Brain microvascular endothelial cell (primary cell): Measurements from ENCODE around the gene ARCN1.
A peak's percentile ranks its signal among the peaks of the same experiment; 100 is the strongest.

Source experiments
- DNase-seq: peaks from one replicate; pipeline ENCODE4 v3.0.0-alpha.2; 2020
- H3K27ac ChIP-seq: fragments of 250-450 bp; sonication (Bioruptor Pico); 2 replicates; pipeline ENCODE4 v1.5.1; 2020; ENCODE audit warnings: mild to moderate bottlenecking, moderate library complexity
- H3K27me3 ChIP-seq: fragments of 250-450 bp; sonication (Bioruptor Pico); replicated peaks from 2 replicates; pipeline ENCODE4 v1.5.1; 2020; ENCODE audit warnings: mild to moderate bottlenecking
- H3K36me3 ChIP-seq: fragments of 250-450 bp; sonication (Bioruptor Pico); replicated peaks from 2 replicates; pipeline ENCODE4 v1.5.1; 2020; ENCODE audit warnings: mild to moderate bottlenecking
- H3K4me3 ChIP-seq: 2 replicates; pipeline ENCODE4 v1.5.1; 2011; ENCODE audit warnings: low read depth, mild to moderate bottlenecking, control low read depth, low read length, moderate library complexity
- in situ Hi-C: cut with HindIII; loops from 2 replicates; pipeline ENCODE4 v1.10.0; 2017; ENCODE audit warnings: low sequenced_read_pairs, low pct_ligation_motif_present
- TF ChIP-seq, protein P1 (sequence below): IDR thresholded peaks from 2 replicates; pipeline ENCODE4 v1.5.1; 2011; ENCODE audit warnings: low read depth, mild to moderate bottlenecking, moderate library complexity, low read length, control low read depth, inconsistent platforms; ENCODE audit errors: missing control alignments

ARCN1 gene

GRCh38 chr11:118572061-118572980 is at the start of gene ARCN1:
TSS of gene ARCN1 (plus strand) at chr11:118572409. CDS start at chr11:118572548, 139 bp downstream.
- in situ Hi-C loops = no loop called here
- Histone ChIP-seq H3K27ac (peak within 1 kb of the TSS; percentile 98), H3K27me3 (no peaks in the 10 kb centered on the region), H3K36me3 (peaks cover 9% of the 10 kb centered on the region), H3K4me3 (peak within 1 kb of the TSS; percentile 97)
- DNase-seq = peak; percentile 44
- TF ChIP-seq, protein P1, sequence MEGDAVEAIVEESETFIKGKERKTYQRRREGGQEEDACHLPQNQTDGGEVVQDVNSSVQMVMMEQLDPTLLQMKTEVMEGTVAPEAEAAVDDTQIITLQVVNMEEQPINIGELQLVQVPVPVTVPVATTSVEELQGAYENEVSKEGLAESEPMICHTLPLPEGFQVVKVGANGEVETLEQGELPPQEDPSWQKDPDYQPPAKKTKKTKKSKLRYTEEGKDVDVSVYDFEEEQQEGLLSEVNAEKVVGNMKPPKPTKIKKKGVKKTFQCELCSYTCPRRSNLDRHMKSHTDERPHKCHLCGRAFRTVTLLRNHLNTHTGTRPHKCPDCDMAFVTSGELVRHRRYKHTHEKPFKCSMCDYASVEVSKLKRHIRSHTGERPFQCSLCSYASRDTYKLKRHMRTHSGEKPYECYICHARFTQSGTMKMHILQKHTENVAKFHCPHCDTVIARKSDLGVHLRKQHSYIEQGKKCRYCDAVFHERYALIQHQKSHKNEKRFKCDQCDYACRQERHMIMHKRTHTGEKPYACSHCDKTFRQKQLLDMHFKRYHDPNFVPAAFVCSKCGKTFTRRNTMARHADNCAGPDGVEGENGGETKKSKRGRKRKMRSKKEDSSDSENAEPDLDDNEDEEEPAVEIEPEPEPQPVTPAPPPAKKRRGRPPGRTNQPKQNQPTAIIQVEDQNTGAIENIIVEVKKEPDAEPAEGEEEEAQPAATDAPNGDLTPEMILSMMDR = peak; percentile 3

- in situ Hi-C loops = no loop called here
- TF ChIP-seq, protein P1 = peak; percentile 73
- DNase-seq = peak; percentile 14
- no peaks in the 10 kb centered on the region for H3K27me3 ChIP-seq
- H3K4me3 ChIP-seq = no peak overlapping the region
- no peak overlapping the region for H3K27ac ChIP-seq
- H3K36me3 ChIP-seq = peaks cover 52% of the 10 kb centered on the region
These were observed 49.6 kb upstream of the ARCN1 start for GRCh38 chr11:118522571-118523072.

DNA sequence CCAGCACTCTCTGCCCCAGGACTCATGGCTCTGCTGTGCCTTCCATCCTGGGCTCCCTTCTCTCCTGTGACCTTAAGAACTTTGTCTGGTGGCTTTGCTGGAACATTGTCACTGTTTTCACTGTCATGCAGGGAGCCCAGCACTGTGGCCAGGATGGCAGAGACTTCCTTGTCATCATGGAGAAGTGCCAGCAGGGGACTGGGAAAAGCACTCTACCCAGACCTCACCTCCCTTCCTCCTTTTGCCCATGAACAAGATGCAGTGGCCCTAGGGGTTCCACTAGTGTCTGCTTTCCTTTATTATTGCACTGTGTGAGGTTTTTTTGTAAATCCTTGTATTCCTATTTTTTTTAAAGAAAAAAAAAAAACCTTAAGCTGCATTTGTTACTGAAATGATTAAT is 47.9 kb upstream of the ARCN1 start:
- H3K4me3 ChIP-seq = no peak overlapping the region
- TF ChIP-seq, protein P1 = no peak
- no peaks in the 10 kb centered on the region for H3K27me3 ChIP-seq
- peaks cover 46% of the 10 kb centered on the region for H3K36me3 ChIP-seq
- DNase-seq = no peak
- H3K27ac ChIP-seq = no peak overlapping the region
- in situ Hi-C loops = no loop called here

DNA sequence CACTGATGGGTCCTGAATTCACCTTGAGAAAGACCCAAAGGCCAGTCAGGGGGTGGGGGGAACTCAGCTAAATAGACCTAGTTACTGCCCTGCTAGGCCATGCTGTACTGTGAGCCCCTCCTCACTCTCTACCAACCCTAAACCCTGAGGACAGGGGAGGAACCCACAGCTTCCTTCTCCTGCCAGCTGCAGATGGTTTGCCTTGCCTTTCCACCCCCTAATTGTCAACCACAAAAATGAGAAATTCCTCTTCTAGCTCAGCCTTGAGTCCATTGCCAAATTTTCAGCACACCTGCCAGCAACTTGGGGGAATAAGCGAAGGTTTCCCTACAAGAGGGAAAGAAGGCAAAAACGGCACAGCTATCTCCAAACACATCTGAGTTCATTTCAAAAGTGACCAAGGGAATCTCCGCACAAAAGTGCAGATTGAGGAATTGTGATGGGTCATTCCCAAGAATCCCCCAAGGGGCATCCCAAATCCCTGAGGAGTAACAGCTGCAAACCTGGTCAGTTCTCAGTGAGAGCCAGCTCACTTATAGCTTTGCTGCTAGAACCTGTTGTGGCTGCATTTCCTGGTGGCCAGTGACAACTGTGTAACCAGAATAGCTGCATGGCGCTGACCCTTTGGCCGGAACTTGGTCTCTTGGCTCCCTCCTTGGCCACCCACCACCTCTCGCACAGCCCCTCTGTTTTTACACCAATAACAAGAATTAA is 47.3 kb upstream of the ARCN1 start:
- no peak overlapping the region for H3K4me3 ChIP-seq
- H3K36me3 ChIP-seq = peaks cover 40% of the 10 kb centered on the region
- H3K27ac ChIP-seq = no peak overlapping the region
- DNase-seq = no peak
- in situ Hi-C loops = no loop called here
- TF ChIP-seq, protein P1 = no peak
- no peaks in the 10 kb centered on the region for H3K27me3 ChIP-seq

- Histone ChIP-seq H3K4me3 (no peak overlapping the region), H3K27ac (no peak overlapping the region), H3K36me3 (peaks cover 25% of the 10 kb centered on the region), H3K27me3 (no peaks in the 10 kb centered on the region)
- TF ChIP-seq, protein P1 = no peak
- DNase-seq = no peak
- in situ Hi-C loops = no loop called here
These were observed 45.5 kb upstream of the ARCN1 start for GRCh38 chr11:118526688-118527087.
